HG03558 (cell line): ENCODE data around the gene SPINT3.

Experiments used
- ATAC-seq: cut with Tn5 transposase; IDR thresholded peaks from one replicate; pipeline ENCODE4 v1.9.1; 2021; ENCODE audit warnings: moderate number of reproducible peaks; ENCODE audit not compliant: unreplicated experiment; ENCODE audit errors: extremely low read depth

SPINT3 gene

GRCh38 chr20:45515147-45515913 lies at the start of gene SPINT3:
Gene SPINT3, minus strand, starts transcription at chr20:45515622. Its CDS starts 14 bp downstream, at chr20:45515608.
- no peak for ATAC-seq

- no peak for ATAC-seq
Measured at GRCh38 chr20:45564760-45565276, 49.4 kb upstream of the SPINT3 start.

GRCh38 chr20:45555198-45555597 lies 39.8 kb upstream of the SPINT3 start:
- no peak for ATAC-seq

GRCh38 chr20:45552456-45552855 lies 37.0 kb upstream of the SPINT3 start:
- no peak for ATAC-seq

- no peak for ATAC-seq
Measured at GRCh38 chr20:45550765-45551164, 35.3 kb upstream of the SPINT3 start.

GRCh38 chr20:45548410-45548809 lies 33.0 kb upstream of the SPINT3 start:
- no peak for ATAC-seq

- no peak for ATAC-seq
Measured at GRCh38 chr20:45547206-45547770, 31.9 kb upstream of the SPINT3 start, which contains the start of gene EPPIN. Gene EPPIN, minus strand, starts transcription at chr20:45547401. Its CDS starts 44 bp downstream, at chr20:45547357.

GRCh38 chr20:45545754-45546453 lies 30.5 kb upstream of the SPINT3 start:
- ATAC-seq, result no peak

- ATAC-seq, result no peak
Measured at GRCh38 chr20:45545351-45545750, 29.9 kb upstream of the SPINT3 start.

GRCh38 chr20:45539382-45539781 lies 24.0 kb upstream of the SPINT3 start, which contains the start of gene WFDC6:
Gene WFDC6, minus strand, starts transcription at chr20:45539482. Its CDS starts 75 bp downstream, at chr20:45539407.
- no peak for ATAC-seq

- no peak for ATAC-seq
Measured at GRCh38 chr20:45538209-45538799, 22.9 kb upstream of the SPINT3 start.

GRCh38 chr20:45527294-45527693 lies 11.9 kb upstream of the SPINT3 start:
- ATAC-seq, result no peak

GRCh38 chr20:45523821-45524220 lies 8.4 kb upstream of the SPINT3 start:
- ATAC-seq, result no peak

GRCh38 chr20:45518282-45518681 lies 2.9 kb upstream of the SPINT3 start:
- ATAC-seq, result no peak

- no peak for ATAC-seq
Measured at GRCh38 chr20:45510242-45510862, 5.1 kb downstream of the SPINT3 start.

- no peak for ATAC-seq
Measured at GRCh38 chr20:45509091-45509490, 6.3 kb downstream of the SPINT3 start.

- no peak for ATAC-seq
Measured at GRCh38 chr20:45508068-45508886, 7.1 kb downstream of the SPINT3 start.

- ATAC-seq, result no peak
Measured at GRCh38 chr20:45507011-45507820, 8.2 kb downstream of the SPINT3 start.
